GOT3 (cell line): ENCODE results near the gene ATXN7L1.
A peak's percentile ranks its signal among the peaks of the same experiment; 100 is the strongest.

Experiments
- DNase-seq: peaks from one replicate; lab custom pipeline; 2025; ENCODE audit warnings: mixed read lengths; lab: John Stamatoyannopoulos, UW

The ATXN7L1 gene

DNA sequence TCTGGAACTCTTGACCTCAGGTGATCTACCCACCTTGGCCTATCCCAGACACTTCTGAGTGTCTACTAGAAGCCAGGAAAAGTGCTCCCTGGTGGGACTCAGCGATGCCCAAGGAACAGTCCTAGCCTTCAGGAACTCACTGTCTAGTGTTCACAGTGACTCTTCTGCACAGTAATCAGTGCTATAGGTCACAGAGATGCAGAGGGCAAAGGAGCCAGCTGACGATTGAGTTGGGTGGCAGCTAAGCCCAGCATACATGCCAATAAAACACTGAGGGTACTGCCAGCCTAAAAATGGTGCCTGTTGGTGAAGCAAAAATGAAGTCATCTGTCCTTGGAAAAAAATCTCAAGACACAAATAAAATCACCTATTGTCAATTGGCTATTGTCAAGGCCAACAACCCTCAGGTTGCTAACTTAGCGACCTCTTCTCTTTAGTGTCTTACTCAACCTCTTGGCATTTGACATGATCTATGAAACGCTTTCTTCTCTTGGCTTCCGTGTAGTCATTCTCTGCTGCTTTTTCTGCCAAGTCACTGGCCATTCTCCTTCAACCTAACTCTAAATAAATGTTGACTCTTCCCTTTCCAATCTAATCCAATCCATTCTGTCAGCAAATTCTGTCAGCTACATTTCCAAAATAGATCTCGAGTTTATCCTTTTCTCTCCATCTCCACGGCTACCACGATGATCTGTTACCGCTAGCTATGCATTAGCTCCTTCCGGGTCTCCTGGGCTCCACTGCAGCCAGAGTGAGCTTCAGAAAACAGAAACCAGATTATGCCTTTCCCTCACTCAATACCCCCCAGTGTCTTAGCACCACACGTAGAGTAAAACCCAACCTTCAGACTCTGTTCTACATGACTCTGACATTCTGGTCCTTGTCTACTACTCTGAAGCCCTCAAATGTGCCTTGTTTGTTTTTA lies 99.2 kb downstream of the ATXN7L1 start:
- DNase-seq = no peak

DNA sequence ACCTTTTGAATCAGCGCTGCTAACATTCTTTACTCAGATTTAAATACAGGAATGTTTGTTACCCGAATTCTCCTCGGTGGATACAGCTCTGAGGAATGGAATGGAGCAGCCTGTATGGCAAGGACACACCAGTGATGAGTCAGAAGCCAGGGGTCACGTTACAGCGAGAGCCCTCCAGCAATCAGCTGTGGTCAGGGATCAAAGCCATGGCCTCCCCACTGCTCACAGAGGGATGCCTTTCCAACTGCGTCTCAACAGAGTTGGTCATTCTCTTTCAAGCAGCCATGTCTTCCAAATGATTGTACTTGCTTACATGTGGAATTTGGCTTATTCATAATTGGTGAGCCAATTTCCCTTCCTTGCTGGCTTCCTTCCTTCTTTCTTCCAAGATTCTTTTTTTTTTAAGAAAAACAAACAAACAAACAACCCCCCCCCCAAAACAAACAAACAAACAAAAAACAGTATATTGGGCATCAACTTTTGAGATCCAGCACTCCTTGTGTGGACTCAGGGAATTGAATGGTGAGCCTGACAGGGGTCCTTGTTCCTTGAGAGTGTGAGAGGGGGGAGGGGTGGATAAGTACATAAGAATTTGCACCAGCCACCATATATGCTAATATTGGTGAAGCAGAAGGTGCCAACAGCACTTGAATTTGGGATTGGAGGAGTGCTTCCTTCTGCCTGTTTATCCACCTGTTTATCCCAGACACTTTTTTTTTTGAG lies 100.2 kb downstream of the ATXN7L1 start:
- DNase-seq = peak; percentile 81

DNA sequence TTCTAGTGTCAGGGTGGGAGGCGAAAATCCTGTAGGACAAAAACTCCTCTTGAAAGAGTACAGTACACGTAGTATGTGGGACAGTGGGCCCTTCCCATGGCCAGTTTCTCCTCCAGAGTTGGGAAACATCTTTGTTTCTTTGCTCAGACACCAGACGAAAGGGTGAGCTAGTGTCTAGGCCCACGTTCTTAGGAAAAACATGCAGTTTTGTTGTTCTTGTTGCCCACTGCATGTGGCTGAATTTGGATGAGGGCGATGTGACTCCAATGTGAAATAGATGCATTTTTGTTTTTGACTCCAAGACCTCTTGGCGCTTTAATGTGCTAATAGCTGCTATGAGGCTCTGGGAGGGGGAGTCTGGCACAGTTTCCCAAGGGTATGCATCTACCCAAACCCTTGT lies 100.8 kb downstream of the ATXN7L1 start:
- no peak for DNase-seq

DNA sequence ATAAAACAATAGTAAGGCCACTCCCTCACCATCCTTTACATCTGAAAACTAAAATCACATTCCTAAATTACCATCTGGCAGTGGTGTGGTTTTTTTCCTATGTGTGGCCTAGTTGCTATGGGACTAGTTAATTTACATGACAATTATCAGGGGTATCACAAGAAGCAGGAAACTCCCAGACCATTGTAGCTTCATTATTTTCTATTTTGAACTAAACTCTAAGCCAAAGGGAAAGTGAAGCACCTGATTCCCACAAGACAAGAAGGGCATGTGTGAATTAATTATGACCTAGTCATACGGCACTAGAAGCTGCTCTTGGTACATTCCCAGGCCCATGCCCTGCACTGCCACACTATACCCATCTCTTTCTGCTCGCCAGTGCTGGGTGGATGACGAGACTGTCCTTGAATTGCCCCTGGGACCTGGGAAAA lies 103.4 kb downstream of the ATXN7L1 start:
- no peak for DNase-seq

DNA sequence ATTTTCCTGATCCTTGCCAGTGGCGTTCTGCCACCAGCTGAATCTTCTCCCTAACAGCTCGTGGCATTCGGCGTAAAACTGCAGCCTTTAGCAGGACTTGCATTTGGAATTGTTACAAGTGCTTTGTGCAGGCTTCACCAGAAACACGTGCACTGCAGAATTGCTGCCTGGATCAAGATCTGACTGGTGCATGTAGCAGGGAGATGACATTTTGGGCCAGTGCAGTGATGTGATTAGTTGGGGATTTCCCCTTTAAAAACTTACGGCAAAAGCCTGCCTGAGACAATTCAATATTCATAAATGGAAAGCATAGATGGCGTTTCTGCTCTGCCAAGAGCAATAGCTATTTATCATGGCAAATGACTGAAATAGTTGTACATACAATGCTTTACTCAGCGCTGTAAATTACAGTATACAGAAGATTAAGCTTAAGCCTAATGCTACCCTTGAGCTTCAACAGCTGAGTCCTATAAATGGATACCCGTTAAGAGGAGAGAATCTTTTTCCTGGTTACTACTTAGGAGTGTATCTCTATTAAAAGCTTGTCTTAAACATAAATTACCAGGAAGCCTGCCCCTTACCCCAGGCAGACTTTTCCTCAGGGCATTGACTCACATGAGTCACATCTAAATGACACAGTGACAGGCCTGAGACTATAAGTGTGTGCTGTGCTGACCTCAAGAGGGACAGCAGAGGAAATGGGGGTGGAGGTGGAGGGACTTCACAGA lies 106.3 kb downstream of the ATXN7L1 start:
- DNase-seq = no peak

DNA sequence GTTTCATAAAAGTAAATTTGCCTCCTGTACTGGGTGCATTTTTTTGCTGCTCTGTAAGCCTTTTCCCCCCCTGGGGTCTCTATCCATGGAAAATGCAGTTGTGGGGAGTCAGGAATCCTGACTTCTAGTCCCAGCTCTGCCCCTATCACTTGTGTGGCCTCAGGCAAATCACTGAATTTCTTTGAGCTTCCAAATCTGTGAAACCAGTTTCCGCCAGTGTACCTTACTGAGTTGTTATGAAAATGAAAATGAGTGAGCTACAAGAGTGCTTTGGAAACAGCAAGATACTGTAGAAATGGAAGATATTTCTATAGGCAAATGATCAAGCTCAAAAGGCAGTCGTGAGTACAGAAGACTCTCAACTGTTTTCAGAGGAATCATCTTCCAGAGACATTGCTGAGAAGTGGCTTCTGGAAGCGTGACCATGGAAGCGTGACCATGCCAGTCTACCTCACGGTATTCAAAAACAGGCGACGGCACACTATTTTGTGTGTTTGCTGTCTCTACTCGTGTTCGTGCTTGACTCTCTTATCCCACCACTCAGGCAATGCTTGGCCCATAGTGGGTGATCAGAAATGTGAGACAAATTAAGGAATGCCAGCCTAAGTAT lies 107.4 kb downstream of the ATXN7L1 start:
- DNase-seq = no peak

DNA sequence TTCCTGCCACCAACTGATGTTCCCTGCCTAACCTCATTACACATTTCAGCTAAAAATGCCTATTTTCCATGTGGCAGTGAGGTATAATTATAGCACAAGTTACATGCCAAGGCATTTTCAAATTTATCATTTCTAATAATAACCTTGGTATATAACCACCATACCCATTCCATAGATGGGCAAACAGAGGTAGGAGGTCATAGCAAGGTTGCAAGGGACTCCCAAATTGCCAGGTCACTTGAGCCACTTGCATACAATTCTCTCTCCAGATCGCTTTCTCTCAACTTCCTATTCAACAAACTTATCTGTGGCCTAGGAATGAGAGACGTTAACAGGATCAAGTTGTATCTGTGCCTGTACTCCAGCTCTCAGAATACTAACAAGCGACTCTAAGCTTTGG lies 108.3 kb downstream of the ATXN7L1 start:
- DNase-seq = no peak

DNA sequence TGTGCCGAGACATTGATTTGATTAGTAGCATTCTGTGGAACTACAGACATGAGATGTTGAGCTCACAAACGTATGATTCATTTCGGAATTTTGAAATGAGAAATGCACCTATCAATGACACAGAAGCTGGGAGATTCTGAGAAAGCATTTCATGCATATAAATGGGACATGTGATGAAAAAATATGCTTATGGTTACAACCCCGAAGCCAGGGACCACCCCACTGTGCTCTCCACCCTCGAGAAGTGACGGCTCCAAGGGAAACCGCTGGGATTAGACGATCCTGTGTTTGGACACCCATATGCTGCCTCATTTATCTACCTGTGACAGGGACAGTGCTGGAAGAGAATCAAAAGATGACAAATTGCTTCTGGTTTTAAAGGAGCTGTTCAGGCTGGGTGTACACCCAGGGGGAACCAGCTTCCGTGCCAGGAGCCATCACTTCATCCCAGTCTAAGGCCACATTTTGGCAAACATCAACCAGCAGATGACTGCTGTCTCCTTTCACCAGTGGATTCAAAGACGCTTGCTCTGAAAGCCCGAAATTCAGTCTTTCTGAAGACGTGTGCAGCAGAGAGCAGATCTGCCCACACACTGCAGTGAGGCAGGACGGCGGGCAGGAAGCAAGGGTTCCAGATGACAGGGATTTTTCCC lies 109.9 kb downstream of the ATXN7L1 start:
- no peak for DNase-seq

DNA sequence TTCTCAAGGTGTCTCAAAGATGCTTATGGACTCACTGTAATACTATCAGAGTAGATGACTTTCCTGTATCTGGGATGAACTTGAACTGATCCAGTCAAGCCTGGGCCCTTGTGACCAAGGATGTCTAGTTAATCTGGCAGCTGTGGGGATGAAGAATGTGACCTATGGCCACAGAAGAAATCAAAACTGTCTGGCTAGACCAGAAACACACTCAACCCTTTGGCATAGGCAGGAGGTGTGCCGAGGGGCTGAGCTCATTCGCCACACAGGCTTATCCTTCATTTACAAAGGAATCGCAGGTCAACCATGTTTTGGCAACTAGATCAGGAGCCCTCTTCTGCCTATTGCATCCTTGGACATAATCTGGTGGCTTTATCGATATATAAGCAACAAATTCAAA lies 110.6 kb downstream of the ATXN7L1 start:
- DNase-seq = no peak

DNA sequence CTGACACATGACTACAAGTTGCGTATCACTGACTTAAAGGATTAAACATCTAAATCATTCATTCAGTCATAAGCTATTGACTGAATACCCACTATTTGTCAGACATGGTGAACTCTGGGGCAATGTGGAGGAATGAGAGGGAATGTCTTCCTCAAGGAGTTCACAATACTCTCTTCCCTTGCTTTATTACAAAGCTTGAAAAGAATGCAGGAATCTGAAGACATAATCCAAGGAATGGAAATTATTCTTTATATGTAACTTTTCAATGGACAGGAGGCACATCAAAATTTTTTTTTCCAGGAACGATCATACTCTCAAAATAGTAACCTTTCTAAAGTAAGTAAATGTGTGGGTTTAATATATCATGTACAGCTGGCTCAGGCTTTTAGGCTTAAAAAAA lies 111.9 kb downstream of the ATXN7L1 start:
- no peak for DNase-seq

DNA sequence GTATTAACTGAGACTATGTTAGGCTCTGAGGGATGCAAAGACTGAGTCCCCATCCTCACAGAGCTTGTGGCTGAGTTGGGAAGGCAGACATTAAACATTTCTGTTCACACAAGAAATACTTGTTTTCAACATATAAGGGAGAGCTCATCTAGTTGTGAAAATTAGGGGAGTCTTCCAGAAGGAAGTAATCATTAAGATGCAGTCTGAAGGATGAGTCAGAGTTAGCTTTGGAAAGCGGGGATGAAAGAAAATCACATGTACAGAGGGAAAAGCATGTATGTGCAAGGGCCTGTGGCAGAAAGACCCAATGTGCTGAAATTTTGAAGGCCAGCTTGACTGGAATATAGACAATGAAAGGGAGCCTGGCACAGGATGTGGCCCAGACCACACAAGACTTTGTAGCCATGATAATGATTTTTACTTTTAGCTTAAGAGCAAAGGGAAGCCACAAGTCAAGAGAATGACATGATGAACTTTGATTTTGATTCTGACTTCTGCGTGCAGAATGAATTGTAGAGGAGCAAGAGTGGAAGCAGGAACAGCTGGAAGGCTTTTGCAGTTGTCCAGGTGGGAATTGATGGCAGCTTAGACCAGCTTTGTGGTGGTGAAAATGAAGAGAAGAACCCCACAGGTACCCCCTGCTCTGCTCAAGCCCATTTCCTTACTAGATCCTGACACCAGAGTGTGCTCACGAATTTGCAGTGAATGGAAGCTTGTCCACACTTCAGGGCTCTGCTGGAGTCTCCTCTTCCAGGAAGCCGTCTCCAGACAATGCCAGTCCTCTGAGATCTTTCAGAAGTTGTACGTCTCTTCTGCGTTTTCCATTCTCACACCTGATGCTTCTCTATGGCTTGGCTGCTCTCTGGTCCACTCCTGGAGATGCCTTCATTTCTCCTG lies 115.6 kb downstream of the ATXN7L1 start:
- no peak for DNase-seq

DNA sequence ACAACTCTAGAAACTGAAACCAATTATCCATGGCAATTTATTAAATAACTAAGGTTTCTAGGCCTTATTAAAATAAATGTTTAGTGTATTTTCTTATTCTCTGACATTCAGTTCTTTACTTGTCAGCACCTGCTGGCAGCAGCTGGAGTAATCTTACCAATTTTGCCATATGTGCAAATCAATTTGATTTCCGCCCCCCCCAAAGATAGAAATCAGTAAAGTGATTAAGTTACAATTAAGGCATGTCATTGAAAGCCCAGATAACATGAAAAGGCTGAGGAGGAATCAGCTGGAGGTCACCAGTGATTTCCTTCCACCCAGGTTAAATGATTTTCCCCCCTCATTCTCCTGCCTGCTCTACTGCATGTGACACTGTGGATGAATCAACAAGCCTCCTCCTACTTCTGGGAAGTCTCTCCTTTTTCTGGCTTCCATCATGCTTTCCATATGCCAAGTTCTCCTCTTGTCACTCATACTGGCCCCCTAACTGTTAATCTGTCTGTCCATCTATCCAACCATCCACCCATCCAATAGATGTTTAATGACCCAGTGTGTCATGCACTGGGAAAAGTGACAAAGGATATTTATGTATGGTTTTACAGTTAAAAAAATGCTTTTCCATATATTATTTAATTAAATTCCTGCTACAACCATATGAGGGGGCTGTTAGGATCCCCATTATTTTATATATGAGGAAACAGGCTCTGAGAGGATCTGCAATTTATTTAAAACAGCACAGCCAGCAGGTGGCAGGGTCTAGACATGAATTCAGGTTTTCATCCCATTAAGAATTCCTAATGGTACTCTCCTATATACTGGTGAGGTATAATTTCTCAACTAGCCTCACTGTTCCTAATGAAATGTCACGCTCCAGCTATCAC lies 116.5 kb downstream of the ATXN7L1 start:
- DNase-seq = no peak

DNA sequence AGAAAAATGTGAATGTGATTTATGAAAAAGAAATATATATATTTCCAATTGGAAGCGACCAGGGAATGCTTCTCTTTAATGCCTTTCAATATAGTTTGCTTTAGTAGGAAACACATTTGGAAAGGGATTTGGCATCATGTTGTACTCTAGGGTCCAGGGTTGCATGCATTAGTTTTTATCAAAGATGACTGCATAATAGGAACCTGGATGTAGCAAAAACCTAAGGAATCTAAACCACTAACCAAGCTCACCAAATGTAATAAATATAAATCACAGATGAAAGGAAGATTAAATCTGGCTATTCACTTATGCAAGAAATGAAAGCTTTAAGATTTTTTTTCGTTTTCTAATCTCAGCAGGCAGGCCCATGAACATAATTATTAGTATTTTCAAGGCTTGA lies 120.0 kb downstream of the ATXN7L1 start:
- DNase-seq = no peak

DNA sequence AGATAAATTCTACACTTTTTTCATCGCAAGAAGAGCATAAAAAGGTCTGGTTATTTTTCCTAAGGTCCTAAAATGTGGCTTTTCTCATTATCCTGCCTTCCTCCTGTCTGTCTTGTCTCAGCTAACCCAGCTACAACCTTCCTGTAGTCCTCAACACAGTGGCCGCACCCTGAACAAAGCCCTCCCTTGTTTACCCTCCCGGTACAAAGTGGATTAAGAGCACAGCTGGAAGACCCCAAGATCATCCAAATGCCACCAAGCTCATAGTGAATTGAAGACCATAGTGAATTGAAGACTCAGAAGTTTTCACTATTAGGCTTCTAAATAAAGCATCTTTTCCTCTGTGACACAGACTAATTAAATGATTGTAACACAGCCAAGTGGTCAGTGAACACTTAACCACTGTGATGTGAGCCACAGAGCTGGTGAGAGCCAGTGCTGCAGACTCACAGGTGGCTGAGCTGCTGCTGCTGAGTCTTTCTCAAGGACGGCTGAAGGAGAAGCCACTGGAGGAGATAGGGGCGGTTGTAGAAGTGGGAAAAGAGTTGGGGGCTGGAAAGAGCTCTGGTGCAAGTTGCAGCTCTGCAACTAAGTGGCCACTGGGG lies 123.6 kb downstream of the ATXN7L1 start:
- DNase-seq = no peak

DNA sequence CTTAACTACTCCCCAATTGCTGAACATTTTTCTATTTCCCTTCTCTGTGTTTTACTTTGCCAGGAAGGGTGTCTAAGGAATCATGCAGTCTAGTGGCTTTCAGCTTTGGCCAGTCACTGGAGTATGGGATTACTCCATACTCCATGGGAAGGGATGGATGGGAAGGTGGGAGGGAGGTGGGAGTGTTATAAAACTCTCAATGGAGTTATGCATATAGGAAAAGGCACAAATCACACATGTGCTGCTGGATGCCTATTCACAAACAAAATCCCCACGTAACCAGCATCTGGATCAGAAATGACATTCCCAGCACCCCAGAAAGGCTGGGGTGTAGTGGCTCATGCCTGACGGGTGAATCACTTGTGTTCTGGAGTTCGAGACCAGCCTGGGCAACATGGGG lies 125.3 kb downstream of the ATXN7L1 start:
- no peak for DNase-seq

DNA sequence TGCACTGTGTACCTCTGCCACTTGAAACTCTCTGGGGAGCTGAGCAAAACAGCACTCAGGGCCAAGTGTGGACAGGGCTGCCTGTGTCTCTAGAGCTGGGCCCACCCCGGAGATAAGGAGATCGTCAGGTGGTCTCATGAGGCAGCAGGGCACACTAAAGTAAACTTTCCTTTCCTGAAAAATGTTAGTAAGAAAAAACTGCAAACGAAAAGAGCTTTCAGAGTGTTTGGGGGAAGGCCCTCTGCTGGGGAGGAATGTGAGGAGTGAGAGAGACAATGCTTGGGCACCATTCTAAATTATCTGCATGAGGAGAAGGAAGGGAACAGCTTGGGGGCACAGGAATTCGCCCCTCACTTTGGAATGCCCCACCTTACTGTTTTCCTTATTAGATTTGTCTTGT lies 127.7 kb downstream of the ATXN7L1 start:
- DNase-seq = no peak

DNA sequence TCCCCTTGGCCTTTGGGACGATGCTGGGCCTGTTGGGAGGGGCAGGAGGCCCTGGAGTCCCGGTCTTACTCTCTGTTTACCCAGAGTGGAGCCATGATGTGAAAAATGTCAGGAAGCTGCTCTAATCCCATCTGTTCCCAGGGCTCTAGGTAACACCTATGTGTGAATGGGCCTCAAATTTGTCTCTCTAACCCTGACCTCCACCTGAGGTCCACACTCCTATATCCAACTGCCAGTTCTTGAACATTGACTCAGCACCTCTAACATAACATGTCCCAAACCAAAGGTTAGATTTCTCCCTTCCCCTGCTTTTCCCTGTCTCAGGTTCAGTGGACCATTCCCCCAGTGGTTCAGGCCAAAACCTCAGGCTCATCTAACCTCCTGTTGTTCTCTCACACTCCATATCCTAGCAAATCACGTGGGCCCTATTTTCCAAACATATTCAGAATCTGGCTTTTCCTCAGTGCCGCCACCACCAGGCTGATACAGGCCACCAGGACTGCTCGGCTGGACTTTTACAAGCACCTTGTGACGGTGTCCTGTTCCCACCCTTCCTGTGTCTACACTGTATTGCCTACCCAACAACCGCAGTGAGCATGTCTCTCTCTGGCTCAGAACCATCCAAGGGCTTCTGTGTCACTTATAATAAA lies 130.6 kb downstream of the ATXN7L1 start:
- DNase-seq = no peak

DNA sequence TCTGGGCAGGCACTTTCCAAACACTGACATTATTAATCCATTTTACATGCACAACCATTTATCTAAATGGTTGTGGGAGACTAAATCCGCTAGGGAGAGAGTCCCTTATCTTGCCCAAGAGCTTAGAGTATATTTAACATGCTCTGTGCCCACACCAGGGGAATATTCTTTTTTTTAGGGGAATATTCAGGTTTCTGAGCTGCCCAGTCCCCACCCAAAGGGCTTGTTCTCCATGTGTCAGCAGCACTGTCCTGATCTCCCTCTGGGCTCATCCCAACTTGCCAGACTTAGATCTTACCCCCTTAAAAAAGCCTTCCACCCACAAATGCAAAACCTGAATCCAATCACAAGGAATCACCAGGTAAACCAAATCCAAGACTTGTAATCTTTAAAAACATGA lies 132.1 kb downstream of the ATXN7L1 start:
- DNase-seq = no peak
